LoVo (cell line): ENCODE data around the gene PRPF31.
A peak's percentile ranks its signal among the peaks of the same experiment; 100 is the strongest.
"Not testable (repeated sequence)": the region's sequence is repeated elsewhere in the genome, so short reads cannot be mapped to it uniquely, and the experiment has no call there.

Experiments
- DNase-seq: peaks from one replicate; pipeline ENCODE4 v3.0.0-alpha.2; 2016; ENCODE audit warnings: low spot score

The PRPF31 gene, protein sequence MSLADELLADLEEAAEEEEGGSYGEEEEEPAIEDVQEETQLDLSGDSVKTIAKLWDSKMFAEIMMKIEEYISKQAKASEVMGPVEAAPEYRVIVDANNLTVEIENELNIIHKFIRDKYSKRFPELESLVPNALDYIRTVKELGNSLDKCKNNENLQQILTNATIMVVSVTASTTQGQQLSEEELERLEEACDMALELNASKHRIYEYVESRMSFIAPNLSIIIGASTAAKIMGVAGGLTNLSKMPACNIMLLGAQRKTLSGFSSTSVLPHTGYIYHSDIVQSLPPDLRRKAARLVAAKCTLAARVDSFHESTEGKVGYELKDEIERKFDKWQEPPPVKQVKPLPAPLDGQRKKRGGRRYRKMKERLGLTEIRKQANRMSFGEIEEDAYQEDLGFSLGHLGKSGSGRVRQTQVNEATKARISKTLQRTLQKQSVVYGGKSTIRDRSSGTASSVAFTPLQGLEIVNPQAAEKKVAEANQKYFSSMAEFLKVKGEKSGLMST

DNA sequence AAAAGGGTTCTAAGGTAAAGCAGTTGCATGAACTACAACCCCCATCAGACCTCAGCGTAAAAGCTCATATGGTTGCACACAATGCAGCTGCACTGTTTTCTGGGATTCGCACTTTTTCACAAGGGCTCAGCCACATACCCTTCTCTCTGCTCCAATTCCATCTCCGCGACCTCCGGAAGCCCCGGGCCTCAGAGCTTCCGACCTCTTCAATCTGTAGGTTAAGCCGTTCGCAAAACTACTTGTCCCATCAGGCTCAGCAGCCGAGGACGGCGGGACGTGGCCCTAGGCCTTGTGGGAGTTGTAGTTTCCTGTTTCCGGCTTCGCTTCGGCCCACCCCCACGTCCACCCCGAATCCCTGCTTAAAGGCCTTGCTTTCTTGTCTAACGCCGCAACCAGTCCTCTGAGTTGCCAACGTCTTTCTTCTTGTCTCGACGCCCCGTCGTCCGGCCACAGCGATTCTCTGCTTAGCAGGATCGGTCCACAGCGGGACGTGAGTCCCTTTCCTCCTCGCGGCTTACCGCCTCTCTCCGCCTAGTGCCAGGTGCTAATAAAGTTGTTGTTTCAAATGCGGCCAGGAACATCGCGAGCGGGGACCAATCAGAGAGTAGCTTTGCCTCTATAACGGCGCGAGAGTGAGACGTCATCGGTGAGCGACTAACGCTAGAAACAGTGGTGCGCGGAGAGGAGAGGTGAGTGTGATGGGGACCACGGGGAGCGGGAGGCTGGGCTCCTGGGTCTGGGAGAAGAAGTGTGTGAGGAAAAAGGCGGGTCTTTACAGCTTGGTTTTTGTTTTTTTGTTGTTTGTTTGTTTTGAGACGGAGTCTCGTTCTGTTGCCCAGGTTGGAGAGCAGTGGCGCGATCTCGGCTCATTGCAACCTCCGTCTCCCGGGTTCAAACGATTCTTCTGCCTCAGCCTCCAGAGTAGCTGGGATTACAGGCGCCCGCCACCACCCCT, at the start of gene PRPF31, which contains the start of gene TFPT:
Gene PRPF31 (plus strand): TSS at position 646 of the 955 bp plus-strand sequence. CDS start 2,525 bp downstream, outside the sequence.
Gene TFPT (minus strand): TSS at position 549 of the 955 bp plus-strand sequence. CDS start 388 bp downstream, at position 161.
- DNase-seq, result peak; percentile 97

DNA sequence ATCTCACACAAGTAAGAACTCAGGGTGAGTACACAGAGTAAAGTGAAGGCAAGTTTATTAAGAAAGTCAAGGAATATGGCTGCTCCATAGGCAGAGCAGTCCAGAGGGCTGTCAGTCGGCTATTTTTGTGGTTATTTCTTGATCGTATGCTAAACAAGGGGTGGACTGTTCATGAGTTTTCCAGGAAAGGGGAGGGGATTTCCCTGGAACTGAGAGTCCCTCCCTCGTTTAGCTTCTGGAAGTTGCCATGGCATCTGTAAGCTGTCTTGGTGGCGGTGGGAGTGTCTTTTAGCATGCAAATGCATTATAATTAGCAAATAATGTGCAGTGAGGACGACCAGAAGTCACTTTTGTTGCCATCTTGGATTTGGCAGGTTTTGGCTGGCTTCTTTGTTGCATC, 46.1 kb upstream of the PRPF31 start:
- DNase-seq, result no peak

DNA sequence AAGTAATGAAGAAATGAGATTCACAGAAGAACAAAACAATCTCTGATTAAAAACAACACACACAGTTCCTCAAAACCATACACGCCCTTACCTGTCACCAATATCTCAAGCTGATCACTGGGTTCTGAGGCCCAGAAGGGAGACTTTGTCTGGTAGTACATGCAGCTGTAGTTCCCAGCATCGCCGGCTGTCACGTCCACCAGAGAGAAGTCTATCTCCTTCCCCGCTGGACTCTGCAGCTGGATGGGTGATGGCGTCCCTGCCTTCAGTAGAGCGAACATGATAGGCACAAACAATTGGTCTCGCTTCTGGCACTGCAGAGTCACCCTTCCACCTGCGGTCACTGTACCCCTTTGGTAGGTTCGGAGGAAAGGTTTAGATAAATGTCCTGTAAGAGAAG, 41.7 kb upstream of the PRPF31 start:
- DNase-seq, result no peak

DNA sequence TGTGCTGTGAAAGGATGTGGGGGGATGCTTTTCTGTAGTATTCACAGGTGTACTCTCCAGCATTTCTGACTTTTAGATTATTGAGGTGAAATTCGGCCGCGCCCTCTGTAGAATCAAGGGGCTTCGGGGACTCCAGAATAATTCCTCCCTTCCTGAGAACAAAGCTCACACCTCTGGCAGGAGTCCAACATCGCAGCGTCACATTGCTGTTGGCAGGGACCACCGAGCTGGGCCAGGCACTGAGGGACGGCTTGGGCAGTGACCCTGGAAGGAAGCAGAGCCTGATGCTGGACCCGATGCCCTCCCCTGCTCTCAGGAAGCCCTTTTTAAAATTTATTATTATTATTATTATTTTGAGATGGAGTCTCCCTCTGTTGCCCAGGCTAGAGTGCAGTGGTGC, 40.7 kb upstream of the PRPF31 start:
- no peak for DNase-seq

DNA sequence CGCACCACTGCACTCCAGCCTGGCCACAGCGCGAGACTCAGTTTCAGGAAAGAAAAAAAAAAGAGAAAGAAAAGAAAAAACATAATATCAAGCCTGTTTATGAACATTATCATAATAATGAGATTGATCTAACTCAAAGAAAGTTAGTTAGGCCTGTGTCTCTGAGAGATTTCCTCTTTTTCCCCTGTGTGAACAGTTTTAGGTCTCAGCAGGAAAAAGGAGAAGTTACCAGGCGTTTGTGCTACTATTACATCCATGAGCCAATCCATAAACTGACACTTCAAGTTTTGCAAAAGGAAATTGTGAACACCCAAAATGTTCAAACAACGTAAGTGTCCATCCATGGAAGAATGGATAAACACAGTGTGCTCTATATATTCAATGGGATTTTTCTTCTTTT, 38.2 kb upstream of the PRPF31 start:
- DNase-seq, result no peak

DNA sequence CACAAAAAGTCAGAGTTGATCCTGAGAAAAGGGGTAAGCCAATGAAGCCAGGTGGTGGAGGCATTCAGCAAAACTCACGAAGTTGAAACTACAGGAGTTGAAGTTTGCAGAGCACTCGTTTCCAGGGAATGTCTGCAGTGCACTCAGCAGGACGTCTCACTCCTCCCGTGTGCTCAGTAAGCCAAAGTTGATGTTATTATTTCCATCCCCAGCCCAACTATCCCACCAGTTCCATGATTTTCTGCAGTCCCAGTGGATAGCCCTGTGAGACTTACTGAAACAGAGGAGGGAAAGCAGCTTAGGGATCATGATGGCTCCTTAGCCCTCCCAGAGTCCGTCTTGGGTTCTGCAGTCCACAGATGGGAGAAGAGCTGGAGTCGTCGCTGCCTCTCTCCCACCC, 34.5 kb upstream of the PRPF31 start, which contains the start of gene TARM1:
Gene TARM1 (minus strand): TSS at position 334 of the 400 bp plus-strand sequence. CDS start 25 bp downstream, at position 309.
- DNase-seq, result no peak

DNA sequence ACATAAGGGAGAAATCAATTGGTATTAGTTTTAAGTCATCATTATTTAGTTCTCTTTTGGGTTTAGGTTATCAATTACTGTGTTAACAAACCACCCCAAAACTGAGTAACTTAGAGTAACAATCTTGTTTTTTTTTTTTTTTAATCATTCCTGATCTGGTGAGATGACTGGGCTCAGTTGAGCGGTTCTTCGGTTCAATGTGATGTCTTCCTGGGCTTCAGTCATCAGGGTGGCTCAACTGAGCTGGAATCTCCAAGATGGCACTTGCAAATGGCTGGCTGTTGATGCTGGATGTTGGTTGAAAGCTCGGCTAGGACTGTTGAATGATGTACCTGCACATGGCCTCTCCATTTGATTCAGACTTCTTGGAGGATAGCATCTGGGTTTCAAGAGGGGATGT, 31.1 kb upstream of the PRPF31 start:
- no peak for DNase-seq

DNA sequence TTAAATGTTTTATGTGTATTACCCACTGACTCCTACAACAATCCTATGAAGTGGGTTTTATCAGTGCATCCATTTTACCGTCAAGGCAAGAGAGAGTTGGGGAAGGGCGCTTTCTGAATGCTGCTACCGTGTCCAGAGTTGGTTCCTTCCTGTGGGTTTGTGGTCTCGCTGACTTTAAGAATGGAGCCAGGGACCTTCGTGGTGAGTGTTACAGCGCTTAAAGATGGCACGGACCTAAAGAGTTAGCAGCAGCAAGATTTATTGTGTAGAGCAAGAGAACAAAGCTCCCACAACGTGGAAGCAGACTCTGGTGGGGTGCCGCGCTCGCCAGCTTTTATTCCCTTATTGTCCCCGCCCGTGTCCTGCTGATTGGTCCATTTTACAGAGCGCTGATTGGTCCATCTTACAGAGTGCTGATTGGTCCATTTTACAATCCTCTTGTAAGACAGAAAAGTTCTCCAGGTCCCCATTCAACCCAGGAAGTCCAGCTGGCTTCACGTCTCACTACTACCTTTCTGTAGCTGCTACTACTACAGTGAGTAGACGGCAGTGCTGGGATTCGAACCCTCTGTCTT, 21.0 kb upstream of the PRPF31 start:
- no peak for DNase-seq

DNA sequence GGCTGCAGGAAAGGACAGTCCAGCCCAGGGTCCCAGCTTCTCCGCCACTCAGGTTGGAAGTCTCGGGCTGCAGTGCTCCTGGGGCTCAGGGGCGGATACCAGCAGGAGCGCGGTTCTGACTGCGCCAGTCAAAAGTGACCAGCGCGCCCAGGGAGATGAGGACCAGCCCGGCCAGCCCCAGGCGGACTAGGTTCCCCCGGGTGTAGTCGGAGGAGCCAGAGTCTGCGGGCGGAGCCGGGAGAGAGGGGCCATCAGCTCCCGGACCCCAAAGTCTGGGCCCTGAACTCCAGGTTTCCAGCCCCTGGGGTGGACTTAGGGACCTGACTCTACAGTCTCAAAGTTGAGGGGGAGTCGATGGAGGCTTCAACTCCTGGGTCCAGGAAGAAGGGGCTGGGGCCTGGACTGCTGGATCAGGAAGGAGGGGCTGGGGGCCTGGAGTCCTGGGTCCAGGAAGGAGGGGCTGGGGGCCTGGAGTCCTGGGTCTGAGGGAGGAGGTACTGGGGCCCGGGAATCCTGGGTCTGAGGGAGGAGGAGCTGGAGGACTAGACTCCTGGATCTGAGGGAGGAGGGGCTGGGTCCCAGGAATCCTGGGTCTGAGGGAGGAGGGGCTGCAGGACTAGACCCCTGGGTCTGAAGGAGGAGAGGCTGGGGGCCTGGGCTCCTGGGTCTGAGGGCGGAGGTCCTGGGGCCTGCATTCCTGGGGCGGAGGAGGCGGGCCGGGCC, 20.3 kb upstream of the PRPF31 start:
- DNase-seq, result no peak

DNA sequence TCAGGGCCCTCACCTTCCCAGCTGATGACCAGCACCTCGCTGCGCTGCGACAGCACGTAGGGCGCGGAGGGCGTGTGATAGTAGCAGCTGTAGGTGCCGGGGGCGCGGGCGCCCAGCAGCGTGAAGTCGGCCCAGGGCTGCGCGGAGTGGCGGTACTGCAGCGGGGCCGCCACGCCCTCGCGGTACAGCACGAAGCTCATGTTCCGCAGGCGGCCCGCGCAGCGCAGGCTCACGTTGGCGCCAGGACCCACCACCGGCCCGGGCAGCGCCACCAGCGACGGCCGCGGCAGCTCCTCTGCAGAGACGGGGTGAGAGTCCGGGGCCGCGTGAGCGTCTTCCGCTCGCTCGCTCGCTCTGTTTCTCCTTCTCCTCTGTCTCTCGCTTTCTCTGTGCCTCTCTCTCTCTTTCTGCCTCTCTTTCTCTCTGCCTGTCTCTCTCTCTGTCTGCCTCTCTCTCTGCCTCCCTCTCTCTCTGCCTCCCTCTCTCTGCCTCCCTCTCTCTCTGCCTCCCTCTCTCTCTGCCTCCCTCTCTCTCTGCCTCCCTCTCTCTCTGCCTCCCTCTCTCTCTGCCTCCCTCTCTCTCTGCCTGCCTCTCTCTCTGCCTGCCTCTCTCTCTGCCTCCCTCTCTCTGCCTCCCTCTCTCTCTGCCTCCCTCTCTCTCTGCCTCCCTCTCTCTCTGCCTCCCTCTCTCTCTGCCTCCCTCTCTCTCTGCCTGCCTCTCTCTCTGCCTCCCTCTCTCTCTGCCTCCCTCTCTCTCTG, 19.5 kb upstream of the PRPF31 start:
- DNase-seq, result peak; percentile 7

DNA sequence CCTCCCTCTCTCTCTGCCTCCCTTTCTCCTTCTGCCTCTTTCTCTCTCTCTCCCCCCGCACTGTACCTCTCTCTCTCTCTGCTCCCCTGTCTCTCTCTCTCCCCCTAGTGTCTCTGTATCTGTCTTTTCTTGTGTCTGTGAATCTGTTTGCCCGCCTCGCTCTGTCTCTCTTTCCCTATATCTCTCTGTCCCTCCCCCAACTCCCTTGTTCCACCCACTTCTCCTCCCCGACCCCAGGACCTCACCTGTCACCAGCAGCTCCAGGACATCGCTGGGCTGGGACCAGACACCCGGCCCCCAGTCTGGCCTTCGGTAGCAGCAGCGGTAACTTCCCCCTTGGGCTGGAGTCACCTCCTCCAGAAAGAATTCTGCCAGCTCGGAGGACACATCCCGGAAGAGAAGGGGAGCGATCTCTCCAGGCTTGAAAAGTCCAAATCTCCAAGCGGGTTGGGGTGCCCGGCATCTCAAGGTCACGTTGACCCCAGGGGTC, 18.9 kb upstream of the PRPF31 start:
- DNase-seq, result no peak

DNA sequence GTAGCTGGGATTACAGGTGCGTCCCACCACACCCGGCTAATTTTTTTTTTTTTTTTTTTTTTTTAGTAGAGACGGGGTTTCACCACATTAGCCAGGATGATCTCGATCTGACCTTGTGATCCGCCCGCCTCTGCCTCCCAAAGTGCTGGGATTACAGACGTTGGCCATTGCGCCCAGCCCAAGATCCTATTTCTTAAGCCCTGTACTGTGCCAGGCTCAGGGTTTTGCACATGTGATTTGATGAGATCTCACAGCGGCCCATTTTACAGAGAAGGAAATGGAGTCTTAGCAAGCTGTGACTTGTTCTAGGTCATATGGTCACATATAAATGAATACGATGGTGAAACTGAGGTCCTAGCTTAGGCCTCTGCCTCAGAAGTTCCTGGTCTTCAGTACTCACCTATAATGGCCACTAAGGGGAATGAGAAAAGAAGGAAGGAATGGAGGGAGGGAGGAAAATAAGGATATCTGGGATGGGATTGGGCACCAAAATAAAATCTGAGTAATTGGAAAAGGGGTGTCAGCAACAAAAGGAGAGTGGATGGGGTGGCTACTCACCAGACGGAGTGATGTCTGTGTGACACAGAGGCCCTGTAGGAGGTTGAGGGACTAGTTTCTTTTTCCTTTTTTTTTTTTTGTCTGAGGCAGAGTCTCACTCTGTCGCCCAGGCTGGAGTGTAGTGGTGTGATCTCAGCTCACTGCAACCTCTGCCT, 16.2 kb upstream of the PRPF31 start:
- DNase-seq, result no peak

DNA sequence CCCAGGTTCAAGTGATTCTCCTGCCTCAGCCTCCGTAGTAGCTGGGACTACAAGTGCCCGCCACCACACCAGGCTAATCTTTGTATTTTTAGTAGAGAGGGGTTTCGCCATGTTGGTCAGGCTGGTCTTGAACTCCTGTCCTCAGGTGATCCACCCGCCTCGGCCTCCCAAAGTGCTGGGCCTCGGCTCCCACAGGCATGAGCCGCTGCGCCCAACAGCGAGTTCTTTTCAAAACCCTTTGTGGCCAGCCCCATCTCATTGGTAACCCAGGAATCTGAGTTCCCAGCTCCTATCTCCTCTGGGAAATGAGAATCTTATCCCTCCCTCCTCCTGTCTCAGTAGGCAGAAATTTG, 15.7 kb upstream of the PRPF31 start:
- not testable (repeated sequence) for DNase-seq

DNA sequence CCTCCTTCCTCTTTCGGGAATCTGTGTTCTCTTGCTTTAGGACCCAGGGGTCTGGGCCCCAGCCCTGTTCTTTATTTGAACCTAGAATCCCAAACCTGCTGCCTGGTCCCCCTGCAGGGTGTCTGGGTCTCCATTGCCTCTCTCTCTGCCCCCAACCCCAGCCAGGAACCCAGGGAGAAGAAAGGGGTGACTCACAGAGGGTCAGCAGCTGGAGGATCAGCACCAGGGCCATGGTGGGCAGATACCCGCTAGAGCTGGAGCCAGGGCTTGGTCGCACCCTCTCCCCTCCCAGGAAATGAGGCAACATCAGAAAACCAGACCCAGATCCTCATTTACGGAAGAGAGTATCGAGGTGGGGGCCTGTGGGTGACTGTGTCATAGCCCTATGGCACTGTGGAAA, 15.0 kb upstream of the PRPF31 start, which contains the start of gene OSCAR:
Gene OSCAR (minus strand): TSS at position 243 of the 400 bp plus-strand sequence. CDS start 11 bp downstream, at position 232.
- no peak for DNase-seq

DNA sequence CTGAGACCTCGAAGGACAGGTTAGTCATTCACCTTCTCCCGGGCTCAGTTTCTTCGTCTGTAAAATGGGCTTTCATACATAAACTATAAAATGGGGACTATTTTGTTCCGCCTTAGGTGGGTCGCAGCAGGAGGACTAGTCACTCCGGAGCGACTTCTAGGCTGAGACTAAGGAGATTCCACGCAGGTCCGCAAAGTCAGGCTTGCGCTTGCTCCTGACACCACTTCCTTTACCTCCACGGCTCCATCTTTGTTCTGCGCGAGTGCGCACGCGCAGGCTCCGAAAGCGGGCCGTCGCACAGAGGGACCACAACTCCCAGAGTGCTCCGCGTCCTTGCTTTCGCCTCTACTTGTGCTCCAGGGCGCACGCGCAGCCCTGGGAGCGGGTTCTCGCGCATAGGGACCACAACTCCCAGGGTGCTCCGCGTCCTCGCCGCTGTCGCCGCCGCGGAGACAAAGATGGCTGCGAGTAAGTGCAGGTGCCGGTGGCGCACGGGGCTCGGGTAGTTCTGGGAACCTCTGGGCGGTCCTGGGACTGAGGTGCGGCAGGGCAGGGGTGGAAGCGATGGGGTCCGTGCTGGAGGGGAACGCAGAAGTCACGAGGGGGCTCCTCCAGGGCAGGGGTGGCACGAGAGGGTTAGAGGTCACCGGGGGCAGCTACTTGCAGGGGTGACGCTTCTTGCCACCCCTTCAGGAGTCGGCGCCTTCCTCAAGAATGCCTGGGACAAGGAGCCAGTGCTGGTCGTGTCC, 13.0 kb upstream of the PRPF31 start, which contains the start of gene NDUFA3:
Gene NDUFA3 (plus strand): TSS at position 435 of the 749 bp plus-strand sequence. CDS start 24 bp downstream, at position 459.
- peak; percentile 99 for DNase-seq

DNA sequence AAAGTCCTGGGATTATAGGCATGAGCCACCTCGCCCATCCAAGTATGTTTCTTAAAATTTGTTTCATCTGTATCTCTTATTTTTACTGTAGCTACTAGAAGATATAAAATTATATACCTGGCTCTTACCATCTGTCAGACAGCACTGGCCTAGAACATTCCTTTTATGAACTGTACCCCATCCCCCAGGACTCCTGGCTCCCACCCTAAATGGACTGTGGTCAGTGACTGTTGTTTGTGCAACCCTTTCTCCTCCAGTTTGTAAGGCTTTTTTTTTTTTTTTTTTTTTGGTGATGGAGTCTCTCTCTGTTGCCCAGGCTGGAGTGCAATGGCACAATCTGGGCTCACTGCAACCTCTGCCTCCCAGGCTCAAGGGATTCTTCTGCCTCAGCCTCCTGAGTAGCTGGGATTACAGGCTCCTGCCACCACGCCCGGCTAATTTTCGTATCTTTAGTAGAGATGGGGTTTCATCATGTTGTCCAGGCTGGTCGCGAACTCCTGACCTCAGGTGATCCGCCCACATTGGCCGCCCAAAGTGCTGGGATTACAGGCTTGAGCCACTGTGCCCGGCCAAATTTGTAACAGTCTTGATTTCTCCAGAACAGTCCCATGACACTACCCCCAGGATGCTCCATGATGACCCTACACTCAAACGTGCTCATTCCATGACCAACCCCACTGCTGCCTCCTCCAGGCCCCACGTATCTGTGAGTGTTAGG, 10.4 kb upstream of the PRPF31 start:
- no peak for DNase-seq

DNA sequence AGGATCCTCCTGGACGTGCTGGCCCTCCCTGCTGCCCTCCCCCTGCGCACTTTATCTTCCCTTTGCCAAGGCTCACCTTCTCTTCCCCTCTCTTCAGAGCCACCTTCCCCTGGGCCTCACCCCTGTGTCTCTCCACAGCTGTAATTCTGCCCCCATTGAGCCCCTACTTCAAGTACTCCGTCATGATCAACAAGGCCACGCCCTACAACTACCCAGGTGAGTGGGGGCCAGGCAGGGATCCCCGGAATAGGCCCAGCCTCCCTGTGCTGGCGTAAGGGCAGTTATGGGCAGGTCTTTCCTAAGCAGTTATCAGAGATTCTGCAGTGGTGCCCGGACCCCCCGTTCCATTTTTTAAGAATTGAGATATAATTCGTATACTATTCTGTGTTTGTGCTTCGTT, 9.8 kb upstream of the PRPF31 start:
- DNase-seq, result no peak

DNA sequence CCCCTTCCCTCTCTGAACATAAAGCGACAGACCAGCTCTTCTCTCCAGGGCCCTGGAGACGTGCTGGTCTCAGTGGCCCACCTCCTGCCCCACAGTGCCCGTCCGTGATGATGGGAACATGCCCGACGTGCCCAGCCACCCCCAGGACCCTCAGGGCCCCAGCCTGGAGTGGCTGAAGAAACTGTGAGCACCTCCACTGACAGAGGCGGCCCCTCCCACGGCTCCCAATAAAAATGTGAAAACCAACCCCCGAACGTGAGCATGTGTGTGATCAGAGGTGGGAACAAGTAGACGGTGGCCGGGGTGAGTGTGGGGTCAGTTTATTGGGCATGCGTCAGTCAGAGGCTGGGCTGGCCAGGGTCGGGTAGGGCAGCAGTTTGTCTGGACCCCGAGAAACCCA, 8.8 kb upstream of the PRPF31 start:
- no peak for DNase-seq
